GM12892 (cell line): Measurements from ENCODE around the gene LHFPL6.

Source experiments
- DNase-seq: peaks from one replicate; pipeline ENCODE4 v3.0.0; 2011; ENCODE audit not compliant: insufficient read length
- FAIRE-seq: peaks from 2 replicates; lab custom pipeline; 2011; peaks lifted over from hg19 to GRCh38; lab: Jason Lieb, UNC
- POLR2A ChIP-seq: IDR thresholded peaks from 2 replicates; pipeline ENCODE4 v1.6.1; 2011; ENCODE audit warnings: low read depth, low read length, control low read depth
- POLR2AphosphoS5 ChIP-seq: IDR thresholded peaks from 2 replicates; pipeline ENCODE4 v1.6.1; 2011; ENCODE audit warnings: low read depth, low read length, control low read depth
- TAF1 ChIP-seq: IDR thresholded peaks from 2 replicates; pipeline ENCODE4 v1.6.1; 2011; ENCODE audit warnings: low read depth, mild to moderate bottlenecking, control low read depth, low read length, borderline replicate concordance

Gene LHFPL6

DNA sequence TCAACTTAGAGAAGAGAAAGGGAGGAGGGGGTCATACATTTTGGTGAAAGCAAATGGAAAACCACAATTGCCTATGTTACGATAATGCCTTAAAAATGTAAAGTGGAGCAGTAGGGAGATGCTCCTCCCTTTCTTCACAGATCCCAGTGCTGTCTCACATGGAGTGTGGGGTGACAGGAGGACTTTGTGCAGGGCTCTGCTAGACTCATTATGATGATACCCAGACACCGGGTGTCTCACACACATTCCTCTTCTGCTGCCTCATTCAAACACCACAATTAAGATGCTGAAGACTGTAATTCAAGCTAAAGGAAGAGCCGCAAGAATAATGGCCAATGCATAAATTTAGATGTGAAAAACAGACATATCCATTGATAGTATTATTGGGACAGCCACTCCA lies 150.6 kb downstream of the LHFPL6 start:
- FAIRE-seq (no peak), DNase-seq (no peak)

DNA sequence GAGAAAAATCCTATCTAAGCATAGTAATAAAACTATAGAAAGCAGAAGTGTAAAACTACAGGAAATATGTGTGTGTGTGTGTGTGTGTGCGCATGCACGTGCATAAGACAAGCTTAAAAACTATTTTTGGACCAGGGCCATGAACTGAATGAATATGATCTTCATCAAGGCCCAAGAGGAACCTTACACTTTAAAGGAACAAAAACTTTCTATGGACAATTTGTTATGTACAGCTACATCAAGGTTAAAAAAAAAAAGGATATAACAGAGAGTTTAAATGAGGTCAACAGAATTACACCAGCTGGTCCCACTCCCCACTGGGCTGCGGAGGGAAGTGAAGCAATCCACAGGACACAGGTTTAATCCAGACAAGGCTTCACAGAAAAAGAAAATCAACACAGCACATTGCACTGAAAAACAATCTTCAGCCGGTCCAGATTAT lies 151.1 kb downstream of the LHFPL6 start:
- TF ChIP-seq TAF1 = no peak
- no peak for TF ChIP-seq POLR2AphosphoS5
- TF ChIP-seq POLR2A = no peak
- DNase-seq (no peak), FAIRE-seq (no peak)

More for the DNA sequence above, 150.6 kb downstream of the LHFPL6 start:
- TF ChIP-seq POLR2A (no peak), POLR2AphosphoS5 (no peak)

GRCh38 chr13:39451301-39451700 lies 151.7 kb downstream of the LHFPL6 start:
- TF ChIP-seq TAF1 (no peak), POLR2AphosphoS5 (no peak), POLR2A (no peak)
- no peak for FAIRE-seq
- no peak for DNase-seq

DNA sequence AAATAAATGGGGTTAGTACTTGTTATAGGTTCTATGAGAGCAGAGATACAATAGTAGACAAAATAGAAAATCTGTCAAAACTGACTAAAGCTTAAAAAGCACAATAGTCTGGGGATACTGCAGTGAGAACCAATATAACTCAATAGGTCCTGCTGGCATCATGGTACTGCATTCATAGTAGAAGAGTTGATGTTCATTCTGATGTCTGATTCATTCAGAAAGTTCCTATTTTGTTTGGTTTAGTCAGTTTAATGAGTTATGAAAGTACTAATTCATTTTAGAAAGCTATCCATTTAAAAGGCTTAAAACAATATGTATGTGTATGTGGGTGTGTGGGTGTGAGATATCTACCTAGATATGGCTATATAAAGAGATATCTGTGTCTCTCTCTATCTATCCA lies 152.8 kb downstream of the LHFPL6 start:
- DNase-seq = no peak
- FAIRE-seq = no peak

DNA sequence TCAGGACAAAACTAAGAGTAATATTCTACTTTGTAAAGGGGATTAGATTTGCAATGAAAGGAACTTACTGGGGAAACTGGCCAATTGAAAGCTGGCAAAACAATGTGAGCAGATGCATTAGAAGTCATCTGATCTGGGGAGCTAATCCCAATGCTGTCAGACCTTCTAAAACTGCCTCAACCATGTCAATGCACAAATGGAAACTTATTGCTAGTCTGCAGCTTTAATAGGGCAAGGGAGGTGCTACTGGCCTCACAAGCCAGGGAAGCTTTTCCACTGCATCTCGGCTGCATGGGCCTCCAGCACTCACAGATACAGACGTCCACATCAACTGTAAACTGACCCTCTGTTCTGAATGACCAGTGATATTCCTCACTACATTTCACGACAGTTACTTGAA lies 154.2 kb downstream of the LHFPL6 start:
- TF ChIP-seq POLR2AphosphoS5 (no peak), TAF1 (no peak), POLR2A (no peak)
- FAIRE-seq = no peak
- DNase-seq = no peak

More for the DNA sequence above, 152.8 kb downstream of the LHFPL6 start:
- TF ChIP-seq POLR2A = no peak

GRCh38 chr13:39446865-39447264 lies 156.1 kb downstream of the LHFPL6 start:
- DNase-seq = no peak
- no peak for FAIRE-seq

GRCh38 chr13:39444866-39445265 lies 158.1 kb downstream of the LHFPL6 start:
- FAIRE-seq (no peak), DNase-seq (no peak)
- TF ChIP-seq POLR2AphosphoS5 = no peak
- TF ChIP-seq TAF1 = no peak
- TF ChIP-seq POLR2A = no peak

More at GRCh38 chr13:39446865-39447264, 156.1 kb downstream of the LHFPL6 start:
- TF ChIP-seq TAF1 = no peak
- TF ChIP-seq POLR2A = no peak
- TF ChIP-seq POLR2AphosphoS5 = no peak

DNA sequence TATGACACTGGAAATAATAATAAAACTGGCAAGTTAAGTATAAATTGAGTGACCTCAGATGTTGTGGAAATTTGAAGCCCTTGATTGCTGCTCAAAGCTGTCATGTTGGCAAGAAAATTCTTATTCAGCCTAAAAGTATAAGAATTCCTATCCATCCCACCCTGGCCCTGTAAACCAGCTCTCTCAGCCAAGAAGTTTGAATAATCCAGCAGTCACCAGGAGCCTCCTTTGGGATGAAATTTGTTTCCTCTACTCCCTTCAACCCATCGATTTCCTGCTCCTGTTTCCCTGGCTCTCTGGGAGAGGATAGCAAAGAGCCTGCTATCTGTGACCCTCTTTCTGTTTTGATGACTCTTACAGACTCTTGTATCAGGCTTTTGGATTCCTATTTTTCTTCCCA lies 169.3 kb downstream of the LHFPL6 start:
- DNase-seq (no peak), FAIRE-seq (no peak)
- TF ChIP-seq TAF1 (no peak), POLR2AphosphoS5 (no peak), POLR2A (no peak)

- FAIRE-seq = no peak
- DNase-seq = no peak
- TF ChIP-seq TAF1 = no peak
- TF ChIP-seq POLR2AphosphoS5 = no peak
- TF ChIP-seq POLR2A = no peak
These were observed 170.8 kb downstream of the LHFPL6 start for GRCh38 chr13:39432196-39432595.

GRCh38 chr13:39422845-39423565 lies 180.0 kb downstream of the LHFPL6 start:
- TF ChIP-seq TAF1 = no peak
- no peak for TF ChIP-seq POLR2AphosphoS5
- TF ChIP-seq POLR2A = no peak
- DNase-seq (no peak), FAIRE-seq (no peak)

- DNase-seq (no peak), FAIRE-seq (no peak)
- TF ChIP-seq POLR2A = no peak
These were observed 183.1 kb downstream of the LHFPL6 start for GRCh38 chr13:39419876-39420275.

GRCh38 chr13:39419068-39419467 lies 183.9 kb downstream of the LHFPL6 start:
- TF ChIP-seq POLR2AphosphoS5 (no peak), POLR2A (no peak), TAF1 (no peak)
- FAIRE-seq (no peak), DNase-seq (no peak)

GRCh38 chr13:39418424-39418823 lies 184.6 kb downstream of the LHFPL6 start:
- no peak for FAIRE-seq
- no peak for TF ChIP-seq POLR2AphosphoS5
- TF ChIP-seq TAF1 = no peak
- TF ChIP-seq POLR2A = no peak
- no peak for DNase-seq
